GM23338 (cell line): ENCODE data around the gene GALNT7. TPM values are rescaled to one million over a fixed set of nuclear protein-coding genes. Genes with fewer than 3 reads are reported as not detected.

Experiments used
- ATAC-seq: fragments of 200-7000 bp; cut with Tn5 transposase; 3 replicates; pipeline ENCODE4 v1.9.1; 2020
- DNase-seq: peaks from one replicate; pipeline ENCODE4 v3.0.0-alpha.2; 2015; ENCODE audit warnings: low spot score
- H2AFZ ChIP-seq: fragments of 200-600 bp; sonication (generic); 2 replicates; pipeline ENCODE4 v1.8.0; 2016; ENCODE audit warnings: antibody characterized with exemption, mild to moderate bottlenecking, moderate library complexity
- H3F3A ChIP-seq: fragments of 200-600 bp; sonication (generic); replicated peaks from 2 replicates; pipeline ENCODE4 v1.8.0; 2017; ENCODE audit warnings: antibody characterized with exemption, mixed run types, low read depth
- H3K27ac ChIP-seq: fragments of 200-600 bp; sonication (generic); 2 replicates; pipeline ENCODE4 v1.6.1; 2016; ENCODE audit warnings: low read depth
- H3K27me3 ChIP-seq: fragments of 200-600 bp; sonication (generic); 2 replicates; pipeline ENCODE4 v1.8.0; 2016; ENCODE audit warnings: mild to moderate bottlenecking, mixed run types, moderate library complexity; ENCODE audit not compliant: insufficient read depth
- H3K36me3 ChIP-seq: fragments of 200-600 bp; sonication (generic); 2 replicates; pipeline ENCODE4 v1.8.0; 2016; ENCODE audit warnings: mild to moderate bottlenecking; ENCODE audit not compliant: insufficient read depth
- H3K4me1 ChIP-seq: fragments of 200-600 bp; sonication (generic); 2 replicates; pipeline ENCODE4 v1.8.0; 2016; ENCODE audit warnings: mild to moderate bottlenecking, moderate library complexity; ENCODE audit not compliant: insufficient read depth
- H3K4me2 ChIP-seq: fragments of 200-600 bp; sonication (generic); 2 replicates; pipeline ENCODE4 v1.7.1; 2017; ENCODE audit warnings: mixed run types
- H3K4me3 ChIP-seq: fragments of 200-600 bp; sonication (generic); 2 replicates; pipeline ENCODE4 v1.6.1; 2016; ENCODE audit warnings: mixed run types
- H3K79me2 ChIP-seq: fragments of 200-600 bp; sonication (generic); replicated peaks from 2 replicates; pipeline ENCODE4 v1.8.0; 2017; ENCODE audit warnings: mild to moderate bottlenecking; ENCODE audit not compliant: insufficient read depth
- H3K9me2 ChIP-seq: fragments of 200-600 bp; sonication (generic); 2 replicates; pipeline ENCODE4 v1.8.0; 2017; ENCODE audit not compliant: insufficient read depth
- H4K20me1 ChIP-seq: fragments of 200-600 bp; sonication (generic); replicated peaks from 2 replicates; pipeline ENCODE4 v1.8.0; 2017; ENCODE audit warnings: mild to moderate bottlenecking; ENCODE audit not compliant: insufficient read depth
- H3K27ac Mint-ChIP-seq: 2 replicates; pipeline ENCODE4 v1.8.0; 2020; ENCODE audit warnings: inconsistent platforms, mild to moderate bottlenecking, moderate library complexity, mixed read lengths
- H3K27me3 Mint-ChIP-seq: 3 replicates; pipeline ENCODE4 v1.8.0; 2022; ENCODE audit warnings: low read depth, mild to moderate bottlenecking, moderate library complexity, mixed read lengths, inconsistent platforms; ENCODE audit not compliant: insufficient read depth, poor library complexity
- H3K36me3 Mint-ChIP-seq: 3 replicates; pipeline ENCODE4 v1.8.0; 2021; ENCODE audit warnings: low read depth, mild to moderate bottlenecking, inconsistent platforms, moderate library complexity, mixed read lengths
- H3K4me1 Mint-ChIP-seq: 3 replicates; pipeline ENCODE4 v1.8.0; 2020; ENCODE audit warnings: mild to moderate bottlenecking, inconsistent platforms, mixed read lengths
- H3K4me3 Mint-ChIP-seq: 3 replicates; pipeline ENCODE4 v1.8.0; 2021; ENCODE audit warnings: moderate library complexity, mild to moderate bottlenecking, inconsistent platforms, mixed read lengths
- H3K9me3 Mint-ChIP-seq: 3 replicates; pipeline ENCODE4 v1.8.0; 2020; ENCODE audit warnings: moderate library complexity, mild to moderate bottlenecking, inconsistent platforms, mixed read lengths
- CTCF ChIP-seq, 2 experiments: fragments of 200-600 bp in 1 of 2; sonication (generic) in 1 of 2; conservative IDR thresholded peaks; 2 replicates each; pipeline versions ENCODE4 v1.5.1 to v1.6.1; 2016 to 2017; ENCODE audit warnings: antibody characterized with exemption in 2 of 2, low read depth in 2 of 2, mild to moderate bottlenecking in 2 of 2, moderate library complexity in 1 of 2
- EZH2phosphoT487 ChIP-seq: fragments of 200-600 bp; sonication (generic); IDR thresholded peaks from one replicate; pipeline ENCODE4 v1.8.1; 2018; ENCODE audit warnings: antibody characterized with exemption; ENCODE audit not compliant: unreplicated experiment
- NANOG ChIP-seq: IDR thresholded peaks from 2 replicates; pipeline ENCODE4 v1.6.1; 2016; ENCODE audit warnings: antibody characterized with exemption, borderline replicate concordance
- POLR2AphosphoS5 ChIP-seq: IDR thresholded peaks from 2 replicates; pipeline ENCODE4 v1.6.1; 2016; ENCODE audit warnings: antibody characterized with exemption, low read depth
- REST ChIP-seq: IDR thresholded peaks from one replicate; pipeline ENCODE4 v1.6.1; 2018; ENCODE audit warnings: antibody characterized with exemption; ENCODE audit not compliant: unreplicated experiment
- ZNF114 ChIP-seq: fragments of 250-450 bp; sonication (Bioruptor Pico); IDR thresholded peaks from 2 replicates; pipeline ENCODE4 v1.5.0; 2020; ENCODE audit warnings: mild to moderate bottlenecking, moderate library complexity
- ZNF331 ChIP-seq: fragments of 250-450 bp; sonication (Bioruptor Pico); IDR thresholded peaks from 2 replicates; pipeline ENCODE4 v1.5.0; 2020; ENCODE audit warnings: low read depth, mild to moderate bottlenecking, moderate library complexity
- polyA plus RNA-seq: library from polyadenylated mRNA; unstranded; fragments of >200 nt; fragmentation: Nextera tagmentation; extraction: Ambion mirVana; gene quantifications from 2 replicates; pipeline ENCODE4 v1.2.1, GENCODE V29; 2016
- total RNA-seq: library from RNA; depleted of rRNA; stranded (reverse); fragments of >200 nt; shearing (Covaris generic); gene quantifications from 2 replicates; pipeline ENCODE4 v1.2.3, GENCODE V29; 2014

Gene GALNT7
- total and polyA plus RNA-seq, 2 experiments from 2014 or later: 31.8 to 72.2 TPM

- no peak overlapping the region for H2AFZ ChIP-seq
- DNase-seq (no peak), ATAC-seq (no peak)
- no peak overlapping the region for H3K4me2 ChIP-seq
- no peaks in the 10 kb centered on the region for H3K79me2 ChIP-seq
- Mint-ChIP-seq H3K4me1 (peaks cover 4% of the 10 kb centered on the region), H3K9me3 (no peaks in the 10 kb centered on the region), H3K27me3 (peaks cover 7% of the 10 kb centered on the region), H3K27ac (no peak overlapping the region), H3K36me3 (no peaks in the 10 kb centered on the region), H3K4me3 (no peak overlapping the region)
- no peaks in the 10 kb centered on the region for H3K9me2 ChIP-seq
- TF ChIP-seq POLR2AphosphoS5 (no peak), ZNF331 (CRISPR knock-in tag) (no peak), ZNF114 (no peak), REST (no peak), NANOG (no peak), CTCF (conservative IDR thresholded peaks at IDR 0.05; ENCODE audit: low read depth in 2 of 2) (no peak)
- no peak overlapping the region for H3K27ac ChIP-seq
- no peaks in the 10 kb centered on the region for H3K4me1 ChIP-seq
- no peaks in the 10 kb centered on the region for H3K27me3 ChIP-seq
- H3F3A ChIP-seq: no peaks in the 10 kb centered on the region
- H3K36me3 ChIP-seq: no peaks in the 10 kb centered on the region
- H3K4me3 ChIP-seq: no peak overlapping the region
- no peaks in the 10 kb centered on the region for H4K20me1 ChIP-seq
Measured at GRCh38 chr4:173146456-173146855, 22.2 kb upstream of the GALNT7 start.

GRCh38 chr4:173151496-173151895 is 17.1 kb upstream of the GALNT7 start:
- Histone ChIP-seq H3K4me3 (no peak overlapping the region), H4K20me1 (no peaks in the 10 kb centered on the region), H3F3A (no peaks in the 10 kb centered on the region), H3K36me3 (no peaks in the 10 kb centered on the region), H2AFZ (no peak overlapping the region), H3K9me2 (no peaks in the 10 kb centered on the region), H3K27me3 (no peaks in the 10 kb centered on the region), H3K79me2 (no peaks in the 10 kb centered on the region), H3K4me1 (no peaks in the 10 kb centered on the region), H3K27ac (no peak overlapping the region), H3K4me2 (no peak overlapping the region)
- no peak overlapping the region for H3K4me3 Mint-ChIP-seq
- peaks cover 6% of the 10 kb centered on the region for H3K27me3 Mint-ChIP-seq
- no peaks in the 10 kb centered on the region for H3K9me3 Mint-ChIP-seq
- TF ChIP-seq POLR2AphosphoS5 (no peak), ZNF331 (CRISPR knock-in tag) (no peak), REST (no peak), EZH2phosphoT487 (no peak)
- no peak overlapping the region for H3K27ac Mint-ChIP-seq
- DNase-seq (no peak), ATAC-seq (no peak)
- H3K4me1 Mint-ChIP-seq: peaks cover 8% of the 10 kb centered on the region; the same call in 2 of the 3 replicates
- no peaks in the 10 kb centered on the region for H3K36me3 Mint-ChIP-seq
